Amygdala (tissue), 56 donors: ENCODE results near the gene MED31.
"Not testable (repeated sequence)": the region's sequence is repeated elsewhere in the genome, so short reads cannot be mapped to it uniquely, and the experiment has no call there.

Experiments used
- DNase-seq, 56 donors: peaks; one replicate each; lab custom pipeline; 2025; lab: John Stamatoyannopoulos, UW

MED31 gene

GRCh38 chr17:6656797-6657632, 5.6 kb upstream of the MED31 start:
- not testable (repeated sequence) for DNase-seq

DNA sequence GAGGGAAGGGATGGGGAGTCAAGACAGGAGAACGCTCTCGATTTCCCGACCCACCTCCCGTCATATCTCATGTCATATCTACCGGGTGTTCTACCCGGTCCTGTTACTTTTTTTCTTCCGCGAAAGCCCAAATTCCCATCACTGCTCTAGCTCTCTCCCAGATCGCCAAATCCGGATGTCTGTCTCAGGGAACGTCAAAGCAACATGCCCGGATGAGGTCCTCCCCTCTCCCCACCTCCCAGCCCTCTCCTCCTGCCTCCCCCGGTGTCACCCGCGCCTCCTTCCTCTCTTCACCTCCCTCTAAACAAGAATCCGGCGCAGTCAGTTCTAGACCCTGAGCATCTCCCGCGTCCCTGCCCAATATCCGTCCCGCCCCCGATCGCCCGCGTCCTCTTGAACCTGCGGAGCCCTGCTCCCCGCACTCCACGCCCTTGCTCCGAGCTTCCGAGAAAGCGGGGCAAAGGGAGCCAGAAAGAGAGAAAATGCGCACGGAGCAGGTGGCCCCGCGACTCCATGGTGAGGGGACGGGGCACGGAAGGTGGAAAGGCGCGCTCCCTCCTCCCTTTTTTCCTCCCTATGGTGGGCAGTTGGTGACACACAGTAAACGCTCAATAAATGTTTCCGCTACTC, 4.4 kb upstream of the MED31 start:
- not testable (repeated sequence) for DNase-seq

GRCh38 chr17:6654841-6655731, 3.7 kb upstream of the MED31 start:
- DNase-seq: peak in 1 of 56 donors; percentile 30

DNA sequence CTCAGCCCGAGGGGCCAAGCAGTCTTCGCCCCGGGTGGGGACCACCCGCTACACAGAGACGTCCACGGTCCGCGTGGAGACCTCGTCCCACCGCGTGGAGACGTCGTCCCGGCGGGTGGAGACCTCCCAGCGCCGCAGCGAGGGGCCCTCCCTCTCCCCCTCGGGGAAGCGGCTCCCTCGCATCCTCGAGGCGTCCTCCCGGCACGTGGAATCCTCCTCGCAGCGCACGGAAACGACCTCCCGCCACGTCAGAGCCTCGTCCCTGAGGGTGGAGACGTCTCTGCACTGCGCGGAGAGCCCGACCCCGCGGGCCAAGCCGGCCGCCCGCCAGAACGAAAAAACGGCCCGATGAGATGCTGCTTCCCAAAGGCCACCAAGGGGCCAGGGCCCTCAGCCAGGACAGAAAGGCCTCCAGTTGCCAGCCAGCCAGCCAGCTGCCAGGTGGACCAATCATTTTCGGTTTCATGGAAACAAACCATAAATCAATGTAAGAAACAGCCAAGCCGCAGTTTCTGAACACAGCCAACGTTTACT, 581 bp upstream of the MED31 start:
- peak in 2 of 56 donors; percentile 37 to 64 for DNase-seq

DNA sequence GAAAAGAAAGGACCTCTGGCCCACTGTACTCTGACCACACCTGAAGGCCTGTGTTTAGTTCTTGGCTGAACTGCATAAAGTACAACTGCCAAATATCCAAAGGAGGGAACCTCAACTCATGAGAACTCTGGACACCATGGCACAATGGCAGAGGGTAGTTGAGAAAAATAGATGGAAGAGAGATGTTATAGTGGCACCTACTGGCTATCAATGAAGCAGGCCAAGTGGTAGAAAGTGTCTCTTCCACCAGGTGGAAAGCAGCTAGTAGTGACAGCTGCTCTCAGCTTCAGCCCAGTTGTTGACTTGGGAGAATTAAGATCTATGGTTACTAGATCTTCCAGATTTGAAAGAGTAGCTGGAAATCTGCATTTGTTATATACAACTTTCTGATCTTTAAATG, 3.2 kb downstream of the MED31 start:
- no peak for DNase-seq

DNA sequence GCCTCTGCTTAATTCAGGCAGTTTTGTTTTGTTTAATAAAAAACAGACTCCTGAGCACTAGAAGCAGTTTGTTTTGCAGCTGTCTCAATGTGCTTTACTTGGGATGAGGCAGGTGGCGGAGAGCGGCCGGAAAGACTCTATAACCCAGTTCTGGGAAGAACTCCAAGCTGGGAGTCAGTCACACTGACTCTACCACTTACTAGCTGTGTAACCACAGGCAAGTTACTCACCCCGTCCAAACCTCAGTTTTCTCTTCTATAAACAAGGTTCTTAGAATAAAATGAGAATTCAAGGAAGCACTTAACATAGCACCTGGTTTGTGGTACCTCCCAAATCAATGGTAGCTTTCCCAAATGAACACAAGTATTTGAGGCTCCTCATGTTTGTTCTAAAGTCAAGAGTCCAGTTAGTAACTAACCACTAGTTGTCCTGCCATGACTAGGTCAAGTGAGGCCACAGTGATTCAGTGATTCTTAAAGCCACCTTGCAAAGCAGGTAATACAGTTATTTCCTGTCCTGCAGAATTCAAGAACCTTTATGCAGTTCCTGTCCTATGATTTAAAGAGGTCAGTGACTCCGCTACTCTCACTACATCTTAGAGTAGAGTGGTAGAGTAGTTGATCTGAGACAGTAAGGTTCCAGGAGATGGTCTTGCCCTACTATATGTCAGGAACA, 7.8 kb downstream of the MED31 start:
- DNase-seq: no peak

DNA sequence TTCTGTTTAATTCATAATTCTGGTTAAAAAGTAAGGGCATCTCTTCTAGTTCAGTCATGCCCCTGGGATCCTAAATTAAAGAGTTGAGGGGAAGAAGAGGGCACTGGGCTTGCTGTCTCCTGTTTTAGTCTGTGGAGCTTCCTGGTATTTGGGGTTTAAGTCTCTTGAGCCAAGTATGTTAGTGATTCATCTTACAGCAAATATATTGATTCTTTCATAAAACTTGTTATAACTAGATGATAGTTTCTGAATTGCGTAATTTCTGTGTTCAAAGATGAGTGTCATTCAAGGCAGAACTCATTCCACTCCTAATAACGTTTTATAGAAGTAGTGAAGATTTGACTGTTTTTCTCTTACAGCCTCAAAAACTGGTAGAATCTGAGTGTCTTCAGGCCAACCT, 8.8 kb downstream of the MED31 start:
- no peak for DNase-seq

- DNase-seq: peak in 1 of 56 donors; percentile 57
These were observed 10.1 kb downstream of the MED31 start for GRCh38 chr17:6641247-6641863.

DNA sequence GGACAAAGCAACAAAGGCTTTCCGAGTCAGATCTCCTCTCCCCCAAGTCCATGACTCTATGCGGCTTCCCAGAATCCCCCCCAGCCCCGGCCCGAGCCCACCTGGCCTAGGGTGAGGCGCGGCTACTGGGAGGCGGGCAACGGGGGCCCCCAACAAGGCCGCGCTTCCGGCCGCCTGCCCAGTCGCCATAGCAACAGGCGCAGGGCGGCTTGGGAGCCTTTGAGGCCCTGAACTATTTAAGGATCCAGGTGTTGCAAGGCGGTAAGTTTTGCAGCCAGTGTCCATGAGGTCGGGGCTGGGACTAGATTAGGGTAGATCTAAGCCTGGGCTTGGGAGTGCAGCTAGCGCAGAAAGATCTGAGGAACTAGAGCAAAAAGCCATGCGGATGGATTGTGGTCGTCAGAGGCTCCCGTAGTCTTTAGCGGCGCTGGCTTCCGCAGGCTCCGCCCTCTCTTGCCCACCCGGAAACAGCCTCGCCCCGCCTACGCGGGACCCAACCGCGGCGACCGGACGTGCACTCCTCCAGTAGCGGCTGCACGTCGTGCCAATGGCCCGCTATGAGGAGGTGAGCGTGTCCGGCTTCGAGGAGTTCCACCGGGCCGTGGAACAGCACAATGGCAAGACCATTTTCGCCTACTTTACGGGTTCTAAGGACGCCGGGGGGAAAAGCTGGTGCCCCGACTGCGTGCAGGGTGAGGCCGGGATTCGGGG, 10.7 kb downstream of the MED31 start, which contains the start of the genes KIAA0753 and TXNDC17:
TSS of gene KIAA0753 (minus strand) at position 176 of the 711 bp plus-strand sequence. CDS start 5,608 bp downstream, outside the sequence.
TSS of gene TXNDC17 (plus strand) at position 525 of the 711 bp plus-strand sequence. CDS start at position 548, 23 bp downstream.
- peak; percentile 28 to 94 (median 83) for DNase-seq

- peak in 2 of 56 donors; percentile 75 to 81 for DNase-seq
These were observed 11.5 kb downstream of the MED31 start for GRCh38 chr17:6639586-6640535.

DNA sequence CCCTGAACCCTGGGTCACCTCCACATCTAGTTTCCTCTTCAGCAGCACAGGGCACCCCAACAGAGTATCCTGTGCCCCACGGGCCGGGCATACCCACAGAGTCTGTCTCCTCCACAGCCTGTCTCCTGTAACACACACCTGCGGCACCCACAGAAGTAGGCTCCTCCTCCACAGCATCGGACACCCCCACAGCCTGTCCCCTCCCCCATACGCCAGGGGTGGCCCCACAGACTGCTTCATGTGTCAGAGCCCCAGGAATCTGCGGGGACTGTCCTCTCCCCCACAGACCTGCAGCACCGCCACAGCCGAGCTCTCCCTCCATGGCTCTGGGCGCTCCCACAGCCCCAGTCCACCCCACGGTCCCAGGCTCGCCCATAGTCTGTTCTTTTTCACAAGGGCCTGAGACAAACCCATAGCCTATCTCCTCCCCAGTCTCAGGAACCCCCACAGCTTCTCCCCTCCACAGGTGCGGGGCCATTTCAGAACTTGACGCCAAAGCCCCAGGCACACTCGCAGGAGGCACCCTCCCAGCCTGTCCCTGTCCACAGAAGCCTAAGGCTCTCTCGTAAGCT, 12.3 kb downstream of the MED31 start:
- DNase-seq: peak in 1 of 56 donors; percentile 11

- no peak for DNase-seq
These were observed 13.1 kb downstream of the MED31 start for GRCh38 chr17:6638046-6638908.

- DNase-seq: no peak
These were observed 14.0 kb downstream of the MED31 start for GRCh38 chr17:6637458-6637840.

- DNase-seq: no peak
These were observed 14.6 kb downstream of the MED31 start for GRCh38 chr17:6636616-6637457.

GRCh38 chr17:6636105-6636504, 15.3 kb downstream of the MED31 start:
- DNase-seq: peak in 1 of 56 donors; percentile 10
